Germinal center (tissue), 1 donor: ENCODE measurements around the gene SIRT4.
"Not testable (repeated sequence)": the region's sequence is repeated elsewhere in the genome, so short reads cannot be mapped to it uniquely, and the experiment has no call there.

Source experiments
- DNase-seq: peaks from one replicate; pipeline ENCODE4 v3.0.0; 2012; ENCODE audit warnings: mixed read lengths, low spot score

The SIRT4 gene, protein sequence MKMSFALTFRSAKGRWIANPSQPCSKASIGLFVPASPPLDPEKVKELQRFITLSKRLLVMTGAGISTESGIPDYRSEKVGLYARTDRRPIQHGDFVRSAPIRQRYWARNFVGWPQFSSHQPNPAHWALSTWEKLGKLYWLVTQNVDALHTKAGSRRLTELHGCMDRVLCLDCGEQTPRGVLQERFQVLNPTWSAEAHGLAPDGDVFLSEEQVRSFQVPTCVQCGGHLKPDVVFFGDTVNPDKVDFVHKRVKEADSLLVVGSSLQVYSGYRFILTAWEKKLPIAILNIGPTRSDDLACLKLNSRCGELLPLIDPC

DNA sequence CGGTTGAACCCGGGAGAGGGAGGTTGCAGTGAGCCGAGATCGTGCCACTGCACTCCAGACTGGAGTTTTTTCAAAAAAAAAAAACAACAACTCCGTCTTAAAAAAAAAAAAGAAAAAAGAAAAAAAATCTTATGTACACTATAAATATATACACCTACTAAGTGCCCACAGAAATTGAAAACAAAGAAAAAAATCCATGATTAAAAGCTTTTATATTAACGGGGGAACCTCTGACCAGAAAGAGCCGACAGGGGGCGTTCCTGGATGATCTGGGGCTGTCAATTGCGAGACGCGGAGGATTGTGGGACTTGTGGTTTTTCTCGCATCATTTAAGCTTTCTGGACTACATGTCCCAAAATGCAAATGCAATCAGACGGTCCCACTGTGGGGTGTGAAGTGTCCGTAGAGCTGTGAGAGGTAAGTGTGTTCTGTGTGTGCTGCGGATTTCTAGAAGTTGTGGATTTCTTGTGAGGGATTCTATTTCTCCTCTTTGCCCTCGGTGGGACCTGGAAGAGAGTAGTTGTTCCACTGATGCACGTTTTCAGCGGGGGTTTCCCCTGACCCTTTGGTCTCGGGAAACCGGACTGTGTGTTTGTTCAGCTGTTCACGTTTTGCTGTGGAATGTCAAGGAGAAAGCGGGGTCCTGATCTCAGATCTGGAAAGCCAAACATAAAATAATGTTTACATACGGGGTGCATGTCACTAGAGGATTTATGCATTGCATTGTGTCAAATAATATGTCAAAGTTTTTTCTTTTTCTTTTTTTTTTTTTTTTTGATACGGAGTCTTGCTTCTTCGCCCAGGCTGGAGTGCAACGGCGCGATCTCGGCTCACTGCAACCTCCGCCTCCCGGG lies at the start of gene SIRT4:
TSS of gene SIRT4 (plus strand) at position 360 of the 854 bp plus-strand sequence. CDS start 1,241 bp downstream, outside the sequence.
- peak; percentile 93 for DNase-seq

GRCh38 chr12:120253313-120253712 lies 48.8 kb upstream of the SIRT4 start:
- DNase-seq: not testable (repeated sequence)

GRCh38 chr12:120254809-120255208 lies 47.3 kb upstream of the SIRT4 start:
- no peak for DNase-seq

GRCh38 chr12:120257041-120257821 lies 44.9 kb upstream of the SIRT4 start:
- no peak for DNase-seq

DNA sequence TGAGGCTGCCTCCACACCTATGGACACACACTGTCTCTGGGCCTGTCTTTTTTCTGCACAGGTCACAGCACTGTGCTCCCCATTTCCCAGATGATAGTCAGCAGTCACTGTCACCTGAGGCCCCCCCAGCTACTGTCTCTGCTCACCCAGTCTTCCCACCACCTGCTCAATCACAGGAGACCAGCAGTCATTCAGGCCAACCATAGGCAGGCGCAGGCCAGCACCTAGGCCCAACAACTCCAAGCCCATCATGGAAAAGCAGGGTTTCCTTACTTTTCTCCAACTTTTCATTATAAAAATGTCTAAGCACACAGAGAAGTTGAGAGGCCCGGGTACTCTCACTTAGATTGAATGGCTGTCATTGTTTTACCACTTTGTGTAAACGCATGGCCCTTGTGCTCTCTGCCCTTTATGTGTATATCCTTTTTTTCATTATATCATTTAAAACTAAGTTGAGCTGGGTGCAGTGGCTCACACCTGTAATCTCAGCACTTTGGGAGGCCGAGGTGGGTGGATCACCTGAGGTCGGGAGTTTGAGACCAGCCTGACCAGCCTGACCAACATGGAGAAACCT lies 43.7 kb upstream of the SIRT4 start:
- DNase-seq: no peak

GRCh38 chr12:120259418-120260202 lies 42.5 kb upstream of the SIRT4 start:
- no peak for DNase-seq

DNA sequence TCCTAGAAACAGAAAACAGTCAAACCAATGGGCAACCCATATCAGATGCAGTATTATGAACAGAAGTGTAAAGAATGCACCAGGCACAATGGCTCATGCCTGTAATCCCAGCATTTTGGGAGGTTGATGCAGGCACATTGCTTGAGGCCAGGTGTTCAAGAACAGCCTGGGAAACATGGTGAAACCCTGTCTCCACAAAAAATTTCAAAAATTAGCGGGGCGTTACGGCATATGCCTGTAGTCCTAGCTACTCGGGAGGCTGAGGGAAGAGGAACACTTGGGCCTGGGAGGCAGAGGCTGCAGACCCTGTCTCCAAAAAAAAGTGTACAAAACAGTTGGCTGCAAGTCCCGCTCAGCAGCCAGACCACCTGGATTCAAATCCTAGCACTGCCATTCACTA lies 41.5 kb upstream of the SIRT4 start:
- no peak for DNase-seq

DNA sequence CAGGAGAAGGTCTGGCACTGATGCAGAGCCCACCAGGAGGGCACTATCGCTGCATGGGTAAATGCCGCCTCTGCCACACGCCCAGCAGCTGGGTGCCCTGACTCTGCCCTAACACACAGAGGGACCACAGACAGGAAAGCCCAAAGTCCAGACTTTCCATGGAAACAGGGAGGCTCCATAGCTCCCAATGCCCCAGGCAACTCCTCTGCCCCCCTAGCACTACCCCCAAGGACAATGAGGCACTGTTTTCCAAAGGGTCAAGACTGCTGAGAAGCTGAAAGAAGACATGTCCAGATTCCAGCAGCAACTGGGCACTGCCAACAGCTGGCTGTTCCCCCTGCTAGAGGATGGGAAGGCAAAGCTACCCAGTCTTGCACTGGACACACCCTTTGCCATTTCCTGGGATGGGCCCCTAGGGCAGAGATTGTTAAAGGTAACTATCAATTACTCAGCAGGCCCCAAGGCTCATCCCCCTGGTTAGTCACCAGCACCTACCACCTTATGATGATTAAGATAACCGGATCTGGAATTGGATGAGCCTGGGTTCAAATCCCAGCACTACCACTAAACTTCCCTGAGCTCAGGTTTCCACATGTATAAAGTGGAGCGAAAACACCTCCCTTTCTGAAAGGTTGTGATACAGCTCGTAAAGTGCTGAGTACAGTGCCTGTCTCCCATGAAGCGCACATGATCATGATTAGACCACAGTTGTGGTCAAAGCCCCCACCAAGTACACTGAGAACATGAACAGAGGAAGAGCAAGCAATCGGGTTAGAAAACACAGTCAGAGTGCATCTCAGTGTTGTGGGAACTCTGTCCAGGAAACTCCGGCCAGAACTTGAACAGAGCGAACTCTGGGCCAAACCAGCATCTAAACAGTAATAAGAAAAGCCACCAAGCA lies 39.9 kb upstream of the SIRT4 start:
- DNase-seq: no peak

DNA sequence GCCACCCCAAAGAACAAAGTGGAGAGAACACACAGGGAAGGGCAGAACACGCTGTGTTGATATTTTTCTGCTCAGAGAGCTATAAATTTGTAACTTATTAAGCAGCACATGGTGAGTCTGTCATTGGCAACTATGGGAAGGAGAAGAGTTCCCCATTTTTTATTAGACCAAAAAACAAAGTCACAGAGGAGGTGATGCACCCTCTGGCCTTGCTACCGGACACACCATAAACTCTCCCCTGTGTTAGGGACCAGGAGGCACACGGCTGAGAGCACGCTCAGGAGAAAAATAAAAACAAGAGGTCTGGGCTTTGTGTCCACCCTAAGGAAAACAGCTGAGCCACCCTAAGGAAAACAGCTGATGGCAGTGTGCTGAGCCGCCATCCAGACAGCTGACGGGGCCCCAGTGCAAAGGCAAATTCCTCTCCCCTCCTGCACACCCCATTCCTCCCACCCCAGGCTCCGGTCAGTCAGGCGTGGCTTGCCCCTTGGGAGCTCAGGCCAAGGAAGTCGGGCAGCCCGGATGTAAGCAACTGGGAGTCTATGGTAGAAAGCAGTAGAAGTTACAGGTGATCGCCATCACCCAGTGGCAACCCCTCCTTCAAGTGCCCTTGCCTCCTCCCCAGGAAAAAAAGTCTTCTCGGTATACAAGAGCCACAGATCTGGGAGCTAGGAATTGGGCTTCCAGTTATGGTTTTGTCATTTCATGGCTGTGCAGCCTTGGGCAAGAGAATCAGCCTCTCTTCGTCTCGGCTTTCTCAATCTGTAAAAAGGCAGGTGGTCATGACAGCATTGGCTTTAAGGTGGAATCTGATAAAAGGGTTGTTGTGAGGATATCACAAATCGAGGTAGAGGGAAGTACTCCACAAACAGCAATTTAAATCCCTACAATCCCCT lies 39.0 kb upstream of the SIRT4 start:
- no peak for DNase-seq

DNA sequence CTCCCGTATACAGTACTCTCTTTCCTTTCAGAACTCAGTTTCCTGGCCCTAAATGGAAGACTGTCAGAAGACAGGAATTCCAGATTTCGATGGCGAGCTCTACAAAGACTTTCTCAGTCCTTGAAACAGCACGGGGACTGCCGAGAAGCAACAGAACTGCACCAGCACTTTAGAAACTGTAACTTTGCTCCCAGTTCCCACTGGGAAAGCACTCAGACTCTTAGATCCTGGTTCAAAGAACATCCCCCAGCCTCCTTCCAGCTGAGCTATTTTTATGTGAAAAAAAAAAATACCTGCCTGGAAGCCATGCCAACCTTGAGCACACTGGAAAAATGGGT lies 38.4 kb upstream of the SIRT4 start:
- no peak for DNase-seq

DNA sequence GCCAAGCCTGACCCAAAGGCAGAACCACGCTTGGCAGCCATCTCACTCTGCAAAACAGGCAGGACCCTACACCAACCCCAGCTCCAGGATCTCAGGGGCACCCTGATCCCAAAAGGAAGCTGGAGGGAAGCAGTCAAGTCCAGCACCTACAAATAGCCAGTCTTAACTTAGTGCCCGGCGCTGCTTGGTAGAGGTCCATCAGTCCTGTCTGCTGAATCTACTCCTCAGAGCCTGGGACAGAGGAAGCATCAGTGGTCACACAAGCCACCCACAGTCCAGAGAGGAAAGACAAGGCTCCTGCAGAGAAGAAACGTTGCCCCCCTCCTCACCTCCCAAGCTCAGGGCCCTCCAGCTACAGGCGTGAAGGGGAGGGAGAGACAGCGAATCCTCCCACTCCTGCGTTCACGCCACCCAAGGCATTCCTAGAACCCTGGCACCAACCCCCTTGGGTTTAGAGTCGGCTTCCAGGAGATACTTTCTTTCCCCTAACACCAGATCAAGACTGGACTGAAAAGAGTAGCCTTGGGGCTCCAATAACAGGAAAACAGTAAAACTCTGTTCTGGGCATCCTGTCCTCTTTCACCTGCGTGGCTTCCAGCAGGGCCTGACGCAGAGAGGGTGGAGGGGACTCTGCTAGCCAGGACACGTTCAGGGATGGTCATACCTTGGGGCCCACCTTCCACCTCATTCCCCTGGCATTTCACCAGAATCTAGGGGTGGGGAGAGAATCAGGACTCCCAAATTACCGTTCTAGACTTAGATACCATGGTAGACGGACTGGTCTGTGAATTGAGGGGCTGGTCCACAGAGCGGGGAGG lies 37.8 kb upstream of the SIRT4 start:
- DNase-seq: no peak

DNA sequence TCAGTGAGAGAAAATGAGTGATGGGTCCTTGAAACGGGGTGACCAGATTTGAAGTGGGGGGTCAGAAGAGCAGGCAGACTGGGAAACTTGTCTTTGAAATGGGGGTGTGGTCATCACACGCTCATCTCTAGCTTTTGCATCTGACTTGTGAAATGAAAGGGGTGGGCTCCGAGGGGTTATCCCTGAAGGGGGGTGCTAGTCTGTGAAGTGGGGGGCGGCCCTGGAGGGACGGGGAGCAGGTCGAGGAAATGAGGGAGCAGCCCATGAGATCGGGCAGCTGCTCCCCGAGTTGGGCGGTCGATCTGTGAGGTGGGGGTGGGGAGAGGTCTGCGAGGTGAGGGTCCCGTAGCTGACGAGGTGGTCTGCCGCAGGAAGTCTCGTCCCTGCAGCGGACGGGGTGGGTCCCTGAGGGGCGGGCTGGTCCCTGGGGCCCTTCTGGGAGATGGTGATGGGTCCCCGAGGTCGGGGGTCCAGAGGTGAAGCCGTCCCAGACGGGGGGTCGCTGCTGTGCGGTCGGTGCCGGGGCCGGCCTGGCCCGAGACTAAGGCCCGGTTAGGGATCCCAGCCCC lies 37.1 kb upstream of the SIRT4 start:
- no peak for DNase-seq

GRCh38 chr12:120265473-120266179 lies 36.5 kb upstream of the SIRT4 start, which contains the start of gene PXN:
TSS of gene PXN (minus strand) at chr12:120265730. CDS start at chr12:120265629, 101 bp downstream.
- DNase-seq: peak; percentile 94

DNA sequence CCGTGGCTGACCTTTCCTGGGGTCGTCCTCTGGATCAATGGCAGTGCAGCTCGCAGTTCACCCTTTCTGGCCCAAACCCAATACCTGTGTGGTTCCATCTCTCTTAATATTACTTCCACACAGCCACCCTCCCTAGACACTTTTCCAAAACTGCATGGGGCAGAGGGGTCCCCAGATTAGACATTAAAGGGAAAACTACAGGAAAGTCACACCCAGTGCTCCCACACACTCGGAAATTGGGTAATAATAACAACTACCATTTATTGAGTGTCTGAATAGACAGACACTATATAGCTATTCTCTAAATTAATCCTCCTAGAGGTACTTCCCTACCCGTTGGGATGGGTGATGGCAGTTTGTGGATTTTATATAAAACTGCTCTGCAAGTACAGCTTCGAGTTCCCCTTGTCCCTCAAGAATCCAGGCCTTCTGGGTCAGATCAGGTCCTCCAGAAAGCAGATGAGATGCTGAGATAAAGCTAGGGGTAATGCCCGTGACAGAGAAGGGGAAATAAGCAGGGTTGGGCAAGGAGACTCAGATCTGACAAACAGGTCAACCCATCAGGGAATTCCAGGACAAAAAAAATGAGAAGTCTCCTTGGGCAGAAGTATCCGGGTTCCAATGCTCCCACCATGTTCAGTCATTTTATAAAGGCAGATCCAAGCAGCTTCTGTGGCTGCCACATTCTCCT lies 35.8 kb upstream of the SIRT4 start:
- DNase-seq: no peak

DNA sequence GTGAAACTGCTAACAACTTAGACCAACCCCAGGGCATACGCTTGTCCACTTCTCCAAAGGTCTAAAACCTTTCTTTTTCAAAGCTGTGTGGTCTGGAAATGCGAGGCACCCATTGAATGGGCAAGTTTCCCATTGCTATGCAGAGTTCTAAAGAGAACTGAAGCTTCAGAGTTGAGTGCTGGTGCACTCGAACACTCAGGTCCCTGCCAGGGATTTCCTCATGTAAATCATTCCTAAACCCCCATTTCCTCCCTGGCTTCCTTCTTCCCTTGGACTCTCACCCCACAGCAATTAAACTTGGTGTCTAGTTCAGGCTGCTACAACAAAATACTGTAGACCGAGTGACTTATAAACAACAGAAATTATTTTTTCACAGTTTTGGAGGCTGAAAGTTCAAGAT lies 34.4 kb upstream of the SIRT4 start:
- DNase-seq: no peak

DNA sequence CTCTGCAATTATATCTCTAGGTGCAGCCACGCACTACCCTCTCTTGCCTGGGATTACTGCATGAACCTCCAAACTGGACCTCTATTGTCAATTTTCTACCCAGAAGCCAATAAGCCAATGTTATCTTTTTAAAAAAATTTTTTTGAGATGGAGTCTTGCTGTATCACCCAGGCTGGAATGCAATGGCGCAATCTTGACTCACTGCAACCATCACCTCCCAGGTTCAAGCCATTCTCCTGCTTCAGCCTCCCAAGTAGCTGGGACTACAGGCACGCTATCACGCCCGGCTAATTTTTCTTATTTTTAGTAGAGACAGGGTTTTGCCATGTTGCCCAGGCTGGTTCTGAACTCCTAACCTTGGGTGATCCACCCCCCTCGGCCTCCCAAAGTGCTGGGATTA lies 25.4 kb upstream of the SIRT4 start:
- no peak for DNase-seq
